Fibroblast of skin of right biceps (primary cell): Measurements from ENCODE around the gene C14orf132.
A peak's percentile ranks its signal among the peaks of the same experiment; 100 is the strongest.

Source experiments
- DNase-seq: peaks from one replicate; pipeline ENCODE4 v3.0.0-alpha.2; 2013

Gene C14orf132

GRCh38 chr14:96040828-96041371 lies 1.7 kb downstream of the C14orf132 start:
- DNase-seq = no peak

GRCh38 chr14:96042248-96042930 lies 3.2 kb downstream of the C14orf132 start:
- peak; percentile 74 for DNase-seq

- DNase-seq = no peak
Measured at GRCh38 chr14:96046630-96047029, 7.5 kb downstream of the C14orf132 start.

- no peak for DNase-seq
Measured at GRCh38 chr14:96047101-96047500, 7.9 kb downstream of the C14orf132 start.

GRCh38 chr14:96049932-96050331 lies 10.8 kb downstream of the C14orf132 start:
- no peak for DNase-seq

- no peak for DNase-seq
Measured at GRCh38 chr14:96050482-96050881, 11.3 kb downstream of the C14orf132 start.

- no peak for DNase-seq
Measured at GRCh38 chr14:96051231-96051630, 12.1 kb downstream of the C14orf132 start.

GRCh38 chr14:96051642-96052540 lies 12.7 kb downstream of the C14orf132 start:
- no peak for DNase-seq

- DNase-seq = no peak
Measured at GRCh38 chr14:96052541-96053247, 13.5 kb downstream of the C14orf132 start.

- DNase-seq = no peak
Measured at GRCh38 chr14:96053248-96053599, 14.1 kb downstream of the C14orf132 start.

GRCh38 chr14:96053600-96054381 lies 14.6 kb downstream of the C14orf132 start:
- peak; percentile 93 for DNase-seq

GRCh38 chr14:96054661-96055060 lies 15.5 kb downstream of the C14orf132 start:
- no peak for DNase-seq

- no peak for DNase-seq
Measured at GRCh38 chr14:96055065-96055752, 16.0 kb downstream of the C14orf132 start.

- DNase-seq = no peak
Measured at GRCh38 chr14:96055753-96056508, 16.8 kb downstream of the C14orf132 start.

GRCh38 chr14:96056509-96057422 lies 17.6 kb downstream of the C14orf132 start:
- DNase-seq = no peak

GRCh38 chr14:96057738-96058137 lies 18.6 kb downstream of the C14orf132 start:
- no peak for DNase-seq

- no peak for DNase-seq
Measured at GRCh38 chr14:96058576-96059200, 19.5 kb downstream of the C14orf132 start.

- no peak for DNase-seq
Measured at GRCh38 chr14:96059519-96060135, 20.5 kb downstream of the C14orf132 start.
